ENCODE data around the gene CDH8.
"Not testable (repeated sequence)": the region's sequence is repeated elsewhere in the genome, so short reads cannot be mapped to it uniquely, and the experiment has no call there.

The CDH8 gene

GRCh38 chr16:61871837-61872777, 164.1 kb downstream of the CDH8 start:
- DNase-seq (ENCODE audit: low read depth in 2 of 3, low spot score in 1 of 3), result no peak

- no peak for DNase-seq (ENCODE audit: low read depth in 2 of 3, low spot score in 1 of 3)
Measured at GRCh38 chr16:61862221-61863155, 173.8 kb downstream of the CDH8 start.

GRCh38 chr16:61858988-61859387, 177.2 kb downstream of the CDH8 start:
- DNase-seq (ENCODE audit: low read depth in 2 of 3, low spot score in 1 of 3), result no peak

- DNase-seq (ENCODE audit: low read depth in 2 of 3, low spot score in 1 of 3), result no peak
Measured at GRCh38 chr16:61842666-61843065, 193.6 kb downstream of the CDH8 start.

- DNase-seq (ENCODE audit: low read depth in 2 of 3, low spot score in 1 of 3), result no peak
Measured at GRCh38 chr16:61836804-61837393, 199.3 kb downstream of the CDH8 start.

- no peak for DNase-seq (ENCODE audit: low read depth in 2 of 3, low spot score in 1 of 3)
Measured at GRCh38 chr16:61834082-61834481, 202.2 kb downstream of the CDH8 start.

- DNase-seq (ENCODE audit: low read depth in 2 of 3, low spot score in 1 of 3), result no peak
Measured at GRCh38 chr16:61831351-61831917, 204.8 kb downstream of the CDH8 start.

GRCh38 chr16:61829631-61830030, 206.6 kb downstream of the CDH8 start:
- DNase-seq (ENCODE audit: low read depth in 2 of 3, low spot score in 1 of 3), result no peak

- DNase-seq (ENCODE audit: low read depth in 2 of 3, low spot score in 1 of 3), result no peak
Measured at GRCh38 chr16:61823326-61823725, 212.9 kb downstream of the CDH8 start.

GRCh38 chr16:61820820-61821219, 215.4 kb downstream of the CDH8 start:
- DNase-seq (ENCODE audit: low read depth in 2 of 3, low spot score in 1 of 3), result no peak

GRCh38 chr16:61820398-61820797, 215.8 kb downstream of the CDH8 start:
- no peak for DNase-seq (ENCODE audit: low read depth in 2 of 3, low spot score in 1 of 3)

GRCh38 chr16:61818850-61819249, 217.4 kb downstream of the CDH8 start:
- no peak for DNase-seq (ENCODE audit: low read depth in 2 of 3, low spot score in 1 of 3)

- no peak for DNase-seq (ENCODE audit: low read depth in 2 of 3, low spot score in 1 of 3)
Measured at GRCh38 chr16:61817583-61818278, 218.5 kb downstream of the CDH8 start.

- no peak for DNase-seq (ENCODE audit: low read depth in 2 of 3, low spot score in 1 of 3)
Measured at GRCh38 chr16:61814726-61815347, 221.4 kb downstream of the CDH8 start.

GRCh38 chr16:61813339-61813738, 222.9 kb downstream of the CDH8 start:
- DNase-seq (ENCODE audit: low read depth in 2 of 3, low spot score in 1 of 3), result no peak

GRCh38 chr16:61812251-61812650, 224.0 kb downstream of the CDH8 start:
- no peak for DNase-seq (ENCODE audit: low read depth in 2 of 3, low spot score in 1 of 3)

GRCh38 chr16:61807551-61807950, 228.7 kb downstream of the CDH8 start:
- no peak for DNase-seq (ENCODE audit: low read depth in 2 of 3, low spot score in 1 of 3)

GRCh38 chr16:61801217-61801616, 235.0 kb downstream of the CDH8 start:
- DNase-seq (ENCODE audit: low read depth in 2 of 3, low spot score in 1 of 3), result not testable (repeated sequence)

GRCh38 chr16:61798741-61799140, 237.5 kb downstream of the CDH8 start:
- DNase-seq (ENCODE audit: low read depth in 2 of 3, low spot score in 1 of 3), result no peak

- DNase-seq (ENCODE audit: low read depth in 2 of 3, low spot score in 1 of 3), result no peak
Measured at GRCh38 chr16:61797961-61798507, 238.2 kb downstream of the CDH8 start.

All from stimulated activated CD4-positive, alpha-beta T cell treated with anti-CD3 and anti-CD28 coated beads, Interleukin-12 subunit alpha, Interleukin-12 subunit beta, amount 100 ng/mL, for 48 hours (primary cell).